ENCODE data around the gene WDR55. TPM values are rescaled to one million over a fixed set of nuclear protein-coding genes. Genes with fewer than 3 reads are reported as not detected.

WDR55 gene
- total and polyA plus RNA-seq, 2 of the 4 experiments (the other 2 are of a cell fraction): 19.0 to 20.4 TPM

GRCh38 chr5:140677947-140678346, 13.2 kb downstream of the WDR55 start:
- Histone ChIP-seq H2BK120ac (ENCODE audit: low read depth, low read length) (no peak overlapping the region), H2BK20ac (ENCODE audit: low read depth, low read length) (no peak overlapping the region), H4K91ac (ENCODE audit: insufficient read depth, low read depth, low read length) (no peak overlapping the region), H3K18ac (ENCODE audit: low read depth, low read length) (no peak overlapping the region), H3K14ac (replicated peaks; ENCODE audit: low read depth, low read length) (no peak overlapping the region), H3K9me3 (ENCODE audit: control insufficient read depth, insufficient read depth, low read length) (no peaks in the 10 kb centered on the region), H2AK5ac (ENCODE audit: low read depth, low read length) (no peak overlapping the region), H3K23ac (ENCODE audit: low read depth, low read length) (no peak overlapping the region), H4K20me1 (ENCODE audit: insufficient read depth, low read length) (no peaks in the 10 kb centered on the region; the same call in 1 of the 2 replicates), H2AK9ac (replicated peaks; ENCODE audit: low read depth, low read length, poor library complexity) (no peak overlapping the region), H3K27me3 (ENCODE audit: control insufficient read depth, insufficient read depth, low read length) (no peaks in the 10 kb centered on the region), H3K56ac (ENCODE audit: extremely low read depth, insufficient read depth, low read length) (no peak overlapping the region), H4K8ac (ENCODE audit: low read depth in 2 of 2, low read length in 2 of 2) (no peak overlapping the region), H3K27ac (ENCODE audit: insufficient read depth, low read length) (no peak overlapping the region), H4K5ac (ENCODE audit: low read depth, low read length) (no peak overlapping the region), H2BK15ac (ENCODE audit: low read depth, low read length) (no peak overlapping the region), H2BK5ac (ENCODE audit: low read depth, low read length, poor library complexity, severe bottlenecking) (no peak overlapping the region), H3K9ac (ENCODE audit: low read depth, low read length) (no peak overlapping the region), H3K79me1 (ENCODE audit: low read depth in 1 of 2, low read length in 2 of 2) (peaks cover 0 to 4% of the 10 kb centered on the region in 2 experiments), H3K4ac (ENCODE audit: low read depth, low read length) (no peak overlapping the region), H3K9me1 (ENCODE audit: insufficient read depth, low read length) (no peaks in the 10 kb centered on the region), H3K4me2 (ENCODE audit: low read depth, low read length) (no peak overlapping the region), H3K4me1 (ENCODE audit: control insufficient read depth, insufficient read depth, low read length) (no peaks in the 10 kb centered on the region), H3K36me3 (ENCODE audit: control insufficient read depth, insufficient read depth, low read length) (peaks cover 55% of the 10 kb centered on the region), H3K4me3 (ENCODE audit: insufficient read depth, low read depth, low read length) (no peak overlapping the region), H2AFZ (replicated peaks; ENCODE audit: low read length, poor library complexity) (no peak overlapping the region)
- CTCF ChIA-PET: interaction anchor here (0.5 kb wide), 1 partner anchor 1000 kb away, joined by 3 read pairs; no protein-coding TSS in a partner anchor
- no TSS peak for BruUV-seq (replicated peaks)
- dilution Hi-C loops (cut with HindIII; ENCODE audit: low sequenced_read_pairs, unreplicated experiment): no loop called here
- ATAC-seq (ENCODE audit: low read depth): no peak
- intact Hi-C loops (cut with micrococcal nuclease): no loop called here
- POLR2A ChIA-PET (ENCODE audit: unreplicated experiment): no interaction called here
- in situ Hi-C loops (cut with MboI; ENCODE audit: low sequenced_read_pairs): loop anchor here (25.0 kb wide), 1 partner anchor 909 kb away; no protein-coding TSS in a partner anchor
- DNase-seq: no peak
- WGBS, 2 experiments (ENCODE audit: extremely low coverage in 2 of 2, insufficient read length in 1 of 2): no CpG with 5 or more reads among the region's 3 CpGs
- no peak for TF ChIP-seq CHD1 (IDR thresholded peaks at IDR 0.05; ENCODE audit: low read depth, low read length)
- no peak for TF ChIP-seq RFX5 (IDR thresholded peaks at IDR 0.05; ENCODE audit: low read depth, low read length)
- no peak for TF ChIP-seq MXI1 (IDR thresholded peaks at IDR 0.05; ENCODE audit: borderline replicate concordance, low read depth, low read length)
- TF ChIP-seq POLR2A (IDR thresholded peaks at IDR 0.05; ENCODE audit: low read depth, low read length): no peak
- no peak for TF ChIP-seq MAZ (IDR thresholded peaks at IDR 0.05; ENCODE audit: borderline replicate concordance, low read depth, low read length)
- no peak for TF ChIP-seq ELK1 (IDR thresholded peaks at IDR 0.05; ENCODE audit: borderline replicate concordance, low read depth, low read length)
- no peak for TF ChIP-seq RCOR1 (IDR thresholded peaks at IDR 0.05; ENCODE audit: insufficient replicate concordance, low read length)
- no peak for TF ChIP-seq CEBPB (IDR thresholded peaks at IDR 0.05; ENCODE audit: low read depth, low read length)
- no peak for TF ChIP-seq SMC3 (IDR thresholded peaks at IDR 0.05; ENCODE audit: low read depth, low read length)
- TF ChIP-seq NFE2L2 (IDR thresholded peaks at IDR 0.05; ENCODE audit: low read depth, low read length): no peak
- TF ChIP-seq CTCF (conservative IDR thresholded peaks at IDR 0.05; ENCODE audit: low read depth, low read length): no peak
- no peak for TF ChIP-seq MAFK (IDR thresholded peaks at IDR 0.05; ENCODE audit: low read depth, low read length)
- TF ChIP-seq RAD21 (IDR thresholded peaks at IDR 0.05; ENCODE audit: low read length): no peak
- no peak for TF ChIP-seq BHLHE40 (IDR thresholded peaks at IDR 0.05; ENCODE audit: low read depth, low read length)
